HEK293 (cell line): ENCODE measurements around the gene ZSCAN32.

Source experiments
- CTCF ChIA-PET: fragments of 350-600 bp; formaldehyde crosslinking; extraction: SDS; loops from one replicate; lab custom pipeline; 2021; ENCODE audit warnings: antibody characterized with exemption; lab: Yijun Ruan, JAX
- POLR2A ChIA-PET: fragments of 300-600 bp; formaldehyde crosslinking; extraction: SDS; loops from one replicate; lab custom pipeline; 2020; ENCODE audit warnings: antibody characterized with exemption, inconsistent platforms; lab: Yijun Ruan, JAX
- H3K27ac ChIP-seq: fragments of 200-500 bp; sonication (Bioruptor generic); 2 replicates; pipeline ENCODE4 v1.5.1; 2014; ENCODE audit warnings: low read depth, low read length, control low read depth, inconsistent platforms; ENCODE audit errors: extremely low read depth
- H3K36me3 ChIP-seq, 2 experiments: fragments of 200-500 bp in 1 of 2; sonication (Bioruptor generic) in 1 of 2; 1 replicate in 1 of 2; 2 replicates in 1 of 2; pipeline ENCODE4 v1.5.1; 2014 to 2017; ENCODE audit warnings: inconsistent platforms in 2 of 2, low read length in 2 of 2; ENCODE audit not compliant: control insufficient read depth in 2 of 2, insufficient read depth in 1 of 2
- H3K4me1 ChIP-seq: fragments of 200-500 bp; sonication (Bioruptor generic); 2 replicates; pipeline ENCODE4 v1.5.1; 2014; ENCODE audit warnings: mild to moderate bottlenecking, low read length, inconsistent platforms; ENCODE audit not compliant: control insufficient read depth, insufficient read depth
- H3K4me3 ChIP-seq: 2 replicates; pipeline ENCODE4 v1.5.1; 2011; ENCODE audit warnings: low read depth, mild to moderate bottlenecking, control low read depth, low read length, moderate library complexity
- H3K9me3 ChIP-seq: fragments of 200-500 bp; sonication (Bioruptor generic); 2 replicates; pipeline ENCODE4 v1.5.1; 2014; ENCODE audit warnings: low read depth, low read length, inconsistent platforms; ENCODE audit not compliant: control insufficient read depth, insufficient read depth
- BCL11A ChIP-seq: fragments of 450-650 bp; formaldehyde crosslinking; IDR thresholded peaks from 2 replicates; pipeline ENCODE4 v1.5.1; 2016; ENCODE audit warnings: low read depth, missing biosample characterization, missing genetic modification characterization
- GLI2 ChIP-seq: fragments of 450-650 bp; formaldehyde crosslinking; IDR thresholded peaks from 2 replicates; pipeline ENCODE4; 2017; ENCODE audit warnings: missing biosample characterization, missing genetic modification characterization, low read depth, borderline replicate concordance
- HIC1 ChIP-seq: fragments of 450-650 bp; formaldehyde crosslinking; IDR thresholded peaks from 2 replicates; pipeline ENCODE4 v1.5.1; 2016; ENCODE audit warnings: missing biosample characterization, missing genetic modification characterization
- KLF16 ChIP-seq: fragments of 450-650 bp; formaldehyde crosslinking; IDR thresholded peaks from 2 replicates; pipeline ENCODE4 v1.5.1; 2017; ENCODE audit warnings: missing biosample characterization, missing genetic modification characterization
- KLF9 ChIP-seq: fragments of 450-650 bp; formaldehyde crosslinking; IDR thresholded peaks from 2 replicates; pipeline ENCODE4 v1.5.1; 2016; ENCODE audit warnings: missing biosample characterization, missing genetic modification characterization, low read depth
- MYNN ChIP-seq: fragments of 450-650 bp; formaldehyde crosslinking; IDR thresholded peaks from 2 replicates; pipeline ENCODE4 v1.5.1; 2016; ENCODE audit warnings: missing biosample characterization, missing genetic modification characterization, borderline replicate concordance
- PATZ1 ChIP-seq: fragments of 450-650 bp; formaldehyde crosslinking; IDR thresholded peaks from 2 replicates; pipeline ENCODE4 v1.5.1; 2016; ENCODE audit warnings: missing biosample characterization, missing genetic modification characterization
- SP7 ChIP-seq: fragments of 450-650 bp; formaldehyde crosslinking; IDR thresholded peaks from 2 replicates; pipeline ENCODE4 v1.5.1; 2016; ENCODE audit warnings: missing biosample characterization, missing genetic modification characterization
- YY1 ChIP-seq: fragments of 450-650 bp; formaldehyde crosslinking; IDR thresholded peaks from 2 replicates; pipeline ENCODE4 v1.5.1; 2018; ENCODE audit warnings: missing biosample characterization, missing genetic modification characterization
- ZBTB20 ChIP-seq: fragments of 450-650 bp; formaldehyde crosslinking; IDR thresholded peaks from 2 replicates; pipeline ENCODE4 v1.5.1; 2016; ENCODE audit warnings: missing biosample characterization, missing genetic modification characterization
- ZFP3 ChIP-seq: fragments of 450-650 bp; formaldehyde crosslinking; IDR thresholded peaks from 2 replicates; pipeline ENCODE4 v1.5.1; 2016; ENCODE audit warnings: low read depth, missing biosample characterization, missing genetic modification characterization
- ZFP37 ChIP-seq: fragments of 450-650 bp; formaldehyde crosslinking; IDR thresholded peaks from 2 replicates; pipeline ENCODE4 v1.5.1; 2016; ENCODE audit warnings: missing biosample characterization, missing genetic modification characterization
- ZNF112 ChIP-seq: fragments of 450-650 bp; formaldehyde crosslinking; IDR thresholded peaks from 2 replicates; pipeline ENCODE4 v1.5.0; 2017; ENCODE audit warnings: missing biosample characterization, missing genetic modification characterization
- ZNF157 ChIP-seq: fragments of 450-650 bp; formaldehyde crosslinking; IDR thresholded peaks from 2 replicates; pipeline ENCODE4 v1.5.1; 2016; ENCODE audit warnings: missing biosample characterization, missing genetic modification characterization
- ZNF184 ChIP-seq: fragments of 450-650 bp; IDR thresholded peaks from 2 replicates; pipeline ENCODE4 v1.5.1; 2018; ENCODE audit warnings: missing biosample characterization, mild to moderate bottlenecking, missing genetic modification characterization
- ZNF2 ChIP-seq: fragments of 450-650 bp; formaldehyde crosslinking; IDR thresholded peaks from 2 replicates; pipeline ENCODE4 v1.5.1; 2016; ENCODE audit warnings: missing biosample characterization, missing genetic modification characterization
- ZNF239 ChIP-seq: fragments of 450-650 bp; formaldehyde crosslinking; IDR thresholded peaks from 2 replicates; pipeline ENCODE4 v1.5.1; 2016; ENCODE audit warnings: missing biosample characterization, missing genetic modification characterization
- ZNF398 ChIP-seq: fragments of 450-650 bp; formaldehyde crosslinking; IDR thresholded peaks from 2 replicates; pipeline ENCODE4 v1.5.1; 2017; ENCODE audit warnings: missing biosample characterization, missing genetic modification characterization
- ZNF473 ChIP-seq: fragments of 450-650 bp; formaldehyde crosslinking; IDR thresholded peaks from 2 replicates; pipeline ENCODE4 v1.5.1; 2017; ENCODE audit warnings: missing biosample characterization, missing genetic modification characterization
- ZNF501 ChIP-seq: fragments of 450-650 bp; formaldehyde crosslinking; IDR thresholded peaks from 2 replicates; pipeline ENCODE4 v1.5.1; 2016; ENCODE audit warnings: missing biosample characterization, missing genetic modification characterization
- ZNF580 ChIP-seq: fragments of 450-650 bp; formaldehyde crosslinking; IDR thresholded peaks from 2 replicates; pipeline ENCODE4 v1.5.1; 2016; ENCODE audit warnings: missing biosample characterization, missing genetic modification characterization
- ZNF645 ChIP-seq: fragments of 450-650 bp; formaldehyde crosslinking; IDR thresholded peaks from 2 replicates; pipeline ENCODE4; 2016; ENCODE audit warnings: missing biosample characterization, missing genetic modification characterization
- ZNF660 ChIP-seq: fragments of 450-650 bp; IDR thresholded peaks from 2 replicates; pipeline ENCODE4 v1.5.1; 2018; ENCODE audit warnings: missing biosample characterization, mild to moderate bottlenecking, missing genetic modification characterization
- ZNF776 ChIP-seq: fragments of 450-650 bp; formaldehyde crosslinking; IDR thresholded peaks from 2 replicates; pipeline ENCODE4 v1.5.0; 2017; ENCODE audit warnings: missing biosample characterization, missing genetic modification characterization, borderline replicate concordance
- ZNF777 ChIP-seq: fragments of 450-650 bp; formaldehyde crosslinking; IDR thresholded peaks from 2 replicates; pipeline ENCODE4 v1.5.1; 2017; ENCODE audit warnings: missing biosample characterization, missing genetic modification characterization, borderline replicate concordance
- ZNF791 ChIP-seq: fragments of 450-650 bp; formaldehyde crosslinking; IDR thresholded peaks from 2 replicates; pipeline ENCODE4 v1.5.1; 2016; ENCODE audit warnings: missing biosample characterization, missing genetic modification characterization
- ZNF843 ChIP-seq: fragments of 450-650 bp; formaldehyde crosslinking; IDR thresholded peaks from 2 replicates; pipeline ENCODE4 v1.5.1; 2016; ENCODE audit warnings: missing biosample characterization, missing genetic modification characterization
- ZSCAN5A ChIP-seq: fragments of 450-650 bp; formaldehyde crosslinking; IDR thresholded peaks from 2 replicates; pipeline ENCODE4 v1.5.1; 2016; ENCODE audit warnings: missing biosample characterization, missing genetic modification characterization

Gene ZSCAN32

GRCh38 chr16:3400779-3401688, at the start of gene ZSCAN32, which contains the start of gene ZNF174:
ZSCAN32 (minus strand) TSS chr16:3401004; CDS start chr16:3397557, 3,447 bp downstream.
ZNF174 (plus strand) TSS chr16:3401215; CDS start chr16:3402005, 790 bp downstream.
- ChIA-PET POLR2A (interaction anchor here (0.6 to 3.5 kb wide), 19 partner anchors 10 to 852 kb away, joined by 3 to 33 read pairs (median 4); partner anchors contain the start of genes CLUAP1, NAA60, ZNF200 and ZNF263), CTCF (interaction anchor here (0.7 to 0.9 kb wide), 2 partner anchors 9 to 134 kb away, joined by 4 to 5 read pairs; no protein-coding TSS in a partner anchor)
- Histone ChIP-seq H3K9me3 (no peaks in the 10 kb centered on the region), H3K36me3 (peaks cover 2 to 57% of the 10 kb centered on the region in 2 experiments; a peak in 2 of 3 replicates), H3K4me3 (peak within 1 kb of the TSS; percentile 95), H3K27ac (peak within 1 kb of the TSS; percentile 71; the same call in 1 of the 2 replicates), H3K4me1 (no peaks in the 10 kb centered on the region)
- TF ChIP-seq ZNF580 (peak; percentile 79; the same call in 1 of the 2 replicates), ZNF184 (tag by site-specific recombination) (peak; percentile 45; the same call in 1 of the 2 replicates), HIC1 (peak; percentile 93), ZNF777 (tag by site-specific recombination) (no peak), ZNF660 (peak; percentile 84), ZNF2 (tag by site-specific recombination) (peak; percentile 26), GLI2 (tag by site-specific recombination) (no peak), YY1 (tag by site-specific recombination) (peak; percentile 65; the same call in 1 of the 2 replicates), ZNF473 (tag by site-specific recombination) (no peak), ZNF645 (tag by site-specific recombination) (no peak), ZNF501 (tag by site-specific recombination) (peak; percentile 45), BCL11A (tag by site-specific recombination) (no peak), ZNF398 (0 out of 2 replicates have a peak, but pooled peaks have one; percentile 37), ZNF112 (tag by site-specific recombination) (no peak), ZBTB20 (tag by site-specific recombination) (peak; percentile 82), ZNF239 (tag by site-specific recombination) (no peak), ZFP37 (tag by site-specific recombination) (peak; percentile 72; the same call in 1 of the 2 replicates), KLF9 (tag by site-specific recombination) (peak; percentile 98), ZNF157 (tag by site-specific recombination) (no peak), ZSCAN5A (peak; percentile 96), ZNF791 (tag by site-specific recombination) (peak; percentile 46; the same call in 1 of the 2 replicates), ZNF776 (tag by site-specific recombination) (no peak), PATZ1 (peak; percentile 72), MYNN (tag by site-specific recombination) (0 out of 2 replicates have a peak, but pooled peaks have one; percentile 36), SP7 (tag by site-specific recombination) (0 out of 2 replicates have a peak, but pooled peaks have one; percentile 68), ZFP3 (no peak), ZNF843 (tag by site-specific recombination) (0 out of 2 replicates have a peak, but pooled peaks have one; percentile 52), KLF16 (peak; percentile 95)
